VCaP (cell line): Measurements from ENCODE around the gene GMDS.

Experiments
- H3K27ac ChIP-seq: fragments of 450-650 bp; 2 replicates; pipeline ENCODE4 v1.5.1; 2017
- TF ChIP-seq, protein P1 (sequence below): fragments of 450-650 bp; conservative IDR thresholded peaks from 2 replicates; pipeline ENCODE4 v1.5.1; 2017; ENCODE audit warnings: mild to moderate bottlenecking, moderate library complexity

Gene GMDS

DNA sequence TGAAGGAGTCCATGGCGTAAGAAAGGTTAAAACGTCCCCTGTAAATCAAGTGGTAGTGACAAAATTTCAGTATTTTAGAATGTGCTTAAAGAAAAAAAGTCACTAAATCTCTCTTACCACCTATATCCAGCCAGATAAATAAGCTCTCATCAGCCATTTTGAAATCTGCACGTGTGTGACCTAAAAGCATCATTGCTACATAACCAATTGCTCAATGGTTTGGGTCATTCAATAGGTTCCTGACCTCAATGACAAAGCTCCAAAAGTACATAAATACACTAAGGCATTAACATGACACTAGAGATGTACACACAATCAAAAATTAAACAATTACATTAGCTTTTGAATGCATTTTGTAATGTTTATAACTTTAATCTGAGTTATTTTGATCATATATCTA lies 272.4 kb downstream of the GMDS start:
- H3K27ac ChIP-seq, result no peak overlapping the region
- TF ChIP-seq, protein P1, sequence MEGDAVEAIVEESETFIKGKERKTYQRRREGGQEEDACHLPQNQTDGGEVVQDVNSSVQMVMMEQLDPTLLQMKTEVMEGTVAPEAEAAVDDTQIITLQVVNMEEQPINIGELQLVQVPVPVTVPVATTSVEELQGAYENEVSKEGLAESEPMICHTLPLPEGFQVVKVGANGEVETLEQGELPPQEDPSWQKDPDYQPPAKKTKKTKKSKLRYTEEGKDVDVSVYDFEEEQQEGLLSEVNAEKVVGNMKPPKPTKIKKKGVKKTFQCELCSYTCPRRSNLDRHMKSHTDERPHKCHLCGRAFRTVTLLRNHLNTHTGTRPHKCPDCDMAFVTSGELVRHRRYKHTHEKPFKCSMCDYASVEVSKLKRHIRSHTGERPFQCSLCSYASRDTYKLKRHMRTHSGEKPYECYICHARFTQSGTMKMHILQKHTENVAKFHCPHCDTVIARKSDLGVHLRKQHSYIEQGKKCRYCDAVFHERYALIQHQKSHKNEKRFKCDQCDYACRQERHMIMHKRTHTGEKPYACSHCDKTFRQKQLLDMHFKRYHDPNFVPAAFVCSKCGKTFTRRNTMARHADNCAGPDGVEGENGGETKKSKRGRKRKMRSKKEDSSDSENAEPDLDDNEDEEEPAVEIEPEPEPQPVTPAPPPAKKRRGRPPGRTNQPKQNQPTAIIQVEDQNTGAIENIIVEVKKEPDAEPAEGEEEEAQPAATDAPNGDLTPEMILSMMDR, result no peak

DNA sequence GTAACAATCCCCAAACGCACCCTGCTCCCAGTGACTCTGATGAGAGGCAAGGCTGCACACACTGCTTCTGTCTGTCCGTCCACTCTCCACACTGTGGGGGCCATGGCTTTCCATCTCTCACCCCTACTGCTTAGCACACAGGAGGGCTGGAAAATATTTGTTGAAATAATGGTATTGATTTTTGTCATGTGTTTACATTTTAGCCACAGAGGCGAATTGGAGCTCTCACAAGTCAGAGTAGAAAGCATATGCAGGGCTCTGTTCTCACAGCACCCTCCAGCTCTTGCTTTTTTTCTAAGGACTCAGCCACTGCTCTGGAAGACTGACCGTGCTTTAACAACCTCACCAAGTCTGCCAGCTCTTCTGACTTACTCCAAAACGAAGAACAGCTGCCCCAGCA lies 273.8 kb downstream of the GMDS start:
- TF ChIP-seq, protein P1, result no peak
- no peak overlapping the region for H3K27ac ChIP-seq

DNA sequence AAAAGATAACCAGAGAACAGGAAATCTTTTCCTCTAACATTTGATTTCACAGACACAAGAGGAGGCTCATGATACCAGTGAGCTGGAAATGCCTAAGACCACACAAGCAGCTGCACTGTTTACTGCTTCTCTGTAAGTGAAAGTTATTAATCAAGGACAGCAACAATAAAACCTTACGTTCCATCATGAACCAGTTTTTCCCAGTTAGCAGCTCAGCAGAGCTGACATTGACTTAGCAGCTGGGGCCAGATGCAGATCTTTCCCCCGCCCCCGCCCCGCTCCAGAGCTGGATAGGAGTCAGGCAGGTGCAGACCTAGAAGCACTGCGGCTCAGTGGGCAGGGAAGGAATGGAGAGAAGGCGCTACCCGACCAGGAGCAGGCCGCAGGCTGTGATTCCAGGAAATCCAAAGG lies 275.2 kb downstream of the GMDS start:
- TF ChIP-seq, protein P1, result no peak
- no peak overlapping the region for H3K27ac ChIP-seq

DNA sequence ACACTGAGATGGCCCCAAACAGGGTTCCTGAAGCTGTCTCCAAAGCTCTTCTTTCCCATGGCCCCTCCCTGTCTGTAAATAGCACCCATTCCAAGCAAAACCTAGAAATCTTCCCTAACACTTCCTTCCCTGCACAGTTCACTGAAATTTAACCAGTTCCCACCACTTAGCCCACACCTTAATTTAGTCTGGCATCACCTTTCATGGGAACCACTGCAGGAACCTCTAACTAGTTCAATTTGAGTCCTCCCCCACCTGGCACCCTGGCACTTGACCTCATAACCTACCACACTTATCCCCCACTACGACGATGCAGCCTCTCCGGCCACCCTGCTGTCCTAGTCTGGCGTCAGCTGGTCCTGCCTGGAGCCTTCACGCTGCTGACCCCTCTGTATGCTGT lies 278.7 kb downstream of the GMDS start:
- TF ChIP-seq, protein P1, result no peak
- H3K27ac ChIP-seq, result no peak overlapping the region

DNA sequence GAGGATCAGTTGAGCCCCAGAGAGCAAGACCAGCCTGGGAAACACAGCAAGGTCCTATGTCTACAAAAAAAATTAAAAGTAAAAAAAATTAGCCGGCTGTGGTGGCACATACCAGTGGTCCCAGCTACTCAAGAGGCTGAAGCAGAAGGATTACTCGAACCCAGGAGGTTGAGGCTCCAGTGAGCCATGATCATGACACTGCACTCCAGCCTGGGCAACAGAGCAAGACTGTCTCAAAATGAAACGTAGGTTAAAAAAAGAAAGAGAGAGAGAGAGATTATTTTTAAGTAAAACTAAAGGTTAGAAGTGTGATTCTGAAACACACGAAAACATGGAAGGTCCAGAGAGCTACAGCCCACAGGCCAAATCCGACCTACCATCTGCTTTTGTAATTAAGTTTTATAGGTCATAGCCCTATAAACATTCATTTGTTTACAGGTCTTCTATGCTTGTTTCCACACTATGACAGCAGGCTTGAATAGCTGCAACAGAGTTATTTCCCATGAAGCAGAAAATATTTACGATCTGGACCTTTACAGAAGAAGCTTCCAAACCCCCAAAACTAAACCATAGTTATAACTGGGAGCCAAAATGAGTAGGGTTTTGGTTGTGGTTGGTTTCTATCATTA lies 279.7 kb downstream of the GMDS start:
- TF ChIP-seq, protein P1, result no peak
- H3K27ac ChIP-seq, result no peak overlapping the region

DNA sequence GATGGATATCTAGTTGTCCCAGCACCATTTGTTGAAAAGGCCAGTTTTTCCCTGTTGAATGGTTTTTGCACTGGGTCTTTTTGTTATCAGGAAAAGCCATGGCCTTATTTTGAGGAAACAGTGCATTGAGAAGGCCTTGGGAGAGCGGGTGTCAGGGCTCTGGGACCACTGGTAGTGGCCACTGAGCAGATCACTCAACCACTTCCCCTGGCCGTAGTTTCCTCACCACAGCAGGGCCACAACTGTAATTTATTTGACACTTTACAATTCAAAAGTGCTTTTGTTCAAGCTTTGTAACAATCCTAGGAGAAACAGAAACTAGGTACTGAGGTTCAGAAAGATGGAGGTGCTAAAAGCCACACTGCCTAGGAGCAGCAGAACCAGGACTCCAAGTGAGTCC lies 281.8 kb downstream of the GMDS start:
- no peak overlapping the region for H3K27ac ChIP-seq
- TF ChIP-seq, protein P1, result no peak

DNA sequence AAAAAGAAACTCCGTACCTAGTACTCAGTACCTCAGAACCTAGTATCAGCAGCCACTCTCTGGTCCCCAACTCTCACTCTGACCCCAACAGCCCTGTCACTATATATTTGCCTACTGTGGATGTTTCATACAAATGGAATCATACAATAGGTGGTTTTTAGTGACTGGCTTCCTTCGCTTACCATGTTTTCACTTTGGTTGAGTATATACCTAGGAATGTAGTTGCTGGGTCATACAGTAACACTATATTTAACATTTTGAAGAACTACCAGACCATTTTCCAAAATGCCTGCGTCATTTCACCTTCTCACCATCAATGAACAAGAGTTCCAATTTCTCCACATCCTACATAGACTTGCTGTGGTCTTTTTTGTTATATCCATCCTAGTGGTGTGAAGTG lies 283.2 kb downstream of the GMDS start:
- TF ChIP-seq, protein P1, result no peak
- no peak overlapping the region for H3K27ac ChIP-seq
